Uterus (tissue), 4 donors: ENCODE measurements around the gene PGK1. TPM values are rescaled to one million over a fixed set of nuclear protein-coding genes. Genes with fewer than 3 reads are reported as not detected.

Source experiments
- DNase-seq, 2 donors: peaks; one replicate each; pipeline ENCODE4 v3.0.0-alpha.2; 2019 to 2020
- H3K27ac ChIP-seq, 2 donors: fragments of 200-600 bp; sonication (generic); 1 replicate in 1 of 2; 2 replicates in 1 of 2; pipeline ENCODE4 v1.5.1; 2016 to 2018
- H3K27me3 ChIP-seq, 2 donors: fragments of 200-600 bp; sonication (generic); one replicate each; pipeline ENCODE4 v1.5.1; 2018 to 2019; ENCODE audit warnings: control low read depth in 1 of 2
- H3K36me3 ChIP-seq, 2 donors: fragments of 200-600 bp; sonication (generic); one replicate each; pipeline ENCODE4 v1.5.1; 2019; ENCODE audit warnings: control low read depth in 1 of 2
- H3K4me1 ChIP-seq, 2 donors: fragments of 200-600 bp; sonication (generic); one replicate each; pipeline ENCODE4 v1.5.1; 2018 to 2019; ENCODE audit warnings: control low read depth in 1 of 2
- H3K4me3 ChIP-seq, 2 donors: fragments of 200-600 bp; sonication (generic); 1 replicate in 1 of 2; 2 replicates in 1 of 2; pipeline ENCODE4 v1.5.1; 2018 to 2019; ENCODE audit warnings: mild to moderate bottlenecking in 1 of 2
- H3K9me3 ChIP-seq, 2 donors: fragments of 200-600 bp; sonication (generic); one replicate each; pipeline ENCODE4 v1.5.1; 2019; ENCODE audit warnings: control low read depth in 1 of 2
- CTCF ChIP-seq, 4 experiments: fragments of 200-600 bp in 2 of 4; fragments of 450-650 bp in 2 of 4; sonication (generic) in 2 of 4; IDR thresholded peaks; one replicate each; pipeline ENCODE4 v1.5.1; 2016 to 2019; ENCODE audit warnings: antibody characterized with exemption in 4 of 4, mild to moderate bottlenecking in 2 of 4, moderate library complexity in 1 of 4
- POLR2A ChIP-seq, 2 donors: fragments of 450-650 bp; IDR thresholded peaks; one replicate each; pipeline ENCODE4 v1.6.1; 2016; ENCODE audit warnings: antibody characterized with exemption in 2 of 2, mild to moderate bottlenecking in 1 of 2, moderate library complexity in 1 of 2
- intact Hi-C: fragments of 100-400 bp; cut with DNase I; formaldehyde crosslinking; loops from one replicate; pipeline ENCODE4 v1.15.1; 2023; ENCODE audit warnings: low total_unique reads
- total RNA-seq, 4 donors: library from RNA; depleted of rRNA in 3 of 4; stranded (reverse); fragments of >200 nt in 3 of 4; gene quantifications; one replicate each; pipeline versions ENCODE4 v1.1.0 to v1.2.4, GENCODE V29; 2014 to 2023
- donor health status: DM: yes; HTN: yes; CAD: no.

PGK1 gene
- total RNA-seq, 4 donors from 2014 or later, result 84.5 to 151 (median 132) TPM

GRCh38 chrX:78129714-78130113 is 25.7 kb downstream of the PGK1 start:
- no peak overlapping the region for H3K27ac ChIP-seq
- intact Hi-C loops, result no loop called here

GRCh38 chrX:78130396-78130795 is 26.3 kb downstream of the PGK1 start:
- Histone ChIP-seq H3K36me3 (no peaks in the 10 kb centered on the region), H3K9me3 (no peaks in the 10 kb centered on the region), H3K27ac (no peak overlapping the region), H3K4me3 (no peak overlapping the region), H3K27me3 (no peaks in the 10 kb centered on the region), H3K4me1 (no peaks in the 10 kb centered on the region)
- intact Hi-C loops, result no loop called here
- no peak for DNase-seq
- TF ChIP-seq CTCF (IDR thresholded peaks at IDR 0.05) (no peak), POLR2A (IDR thresholded peaks at IDR 0.05) (no peak)

More at GRCh38 chrX:78129714-78130113, 25.7 kb downstream of the PGK1 start:
- Histone ChIP-seq H3K4me1 (no peaks in the 10 kb centered on the region), H3K36me3 (no peaks in the 10 kb centered on the region), H3K9me3 (no peaks in the 10 kb centered on the region), H3K4me3 (no peak overlapping the region), H3K27me3 (no peaks in the 10 kb centered on the region)
- no peak for DNase-seq
- no peak for TF ChIP-seq CTCF (IDR thresholded peaks at IDR 0.05)
- no peak for TF ChIP-seq POLR2A (IDR thresholded peaks at IDR 0.05)

DNA sequence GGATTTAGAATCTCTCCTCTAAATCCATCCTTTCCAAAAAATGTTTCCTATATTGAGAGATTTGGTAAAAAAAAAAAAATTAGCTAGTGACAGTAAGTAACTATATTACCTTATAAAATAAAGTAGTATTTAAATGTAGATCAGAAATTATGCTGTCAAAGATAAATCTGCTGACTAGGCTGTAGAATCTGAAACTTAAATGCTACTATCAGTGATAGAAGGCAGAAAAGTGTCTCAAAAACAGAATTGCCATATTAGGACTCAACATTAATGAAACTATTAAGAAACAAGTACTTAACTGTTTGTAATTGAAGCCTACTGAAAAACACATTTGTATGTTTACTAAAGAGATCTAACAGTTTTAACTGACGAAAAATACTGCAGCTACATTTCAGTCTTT is 27.1 kb downstream of the PGK1 start:
- Histone ChIP-seq H3K4me3 (no peak overlapping the region), H3K9me3 (no peaks in the 10 kb centered on the region), H3K36me3 (no peaks in the 10 kb centered on the region), H3K27me3 (no peaks in the 10 kb centered on the region), H3K27ac (no peak overlapping the region), H3K4me1 (no peaks in the 10 kb centered on the region)
- TF ChIP-seq POLR2A (IDR thresholded peaks at IDR 0.05) (no peak), CTCF (IDR thresholded peaks at IDR 0.05) (no peak)
- intact Hi-C loops, result no loop called here
- DNase-seq, result no peak

- intact Hi-C loops, result no loop called here
Measured at GRCh38 chrX:78133238-78133960, 29.4 kb downstream of the PGK1 start.

More at GRCh38 chrX:78133238-78133960, 29.4 kb downstream of the PGK1 start:
- Histone ChIP-seq H3K4me3 (no peak overlapping the region), H3K4me1 (no peaks in the 10 kb centered on the region), H3K9me3 (no peaks in the 10 kb centered on the region), H3K27me3 (no peaks in the 10 kb centered on the region), H3K36me3 (no peaks in the 10 kb centered on the region), H3K27ac (no peak overlapping the region)
- TF ChIP-seq CTCF (IDR thresholded peaks at IDR 0.05) (no peak), POLR2A (IDR thresholded peaks at IDR 0.05) (no peak)
- no peak for DNase-seq
